Neuronal stem cell (in vitro differentiated cells): Measurements from ENCODE around the gene ARL5C.

Source experiments
- DNase-seq: peaks from one replicate; pipeline ENCODE4 v3.0.0-alpha.2; 2013; ENCODE audit warnings: low spot score
- H2AFZ ChIP-seq: one replicate; pipeline ENCODE4 v1.6.1; 2013; ENCODE audit warnings: mild to moderate bottlenecking, low read length, inconsistent platforms
- H2AK5ac ChIP-seq: 2 replicates; pipeline ENCODE4 v1.6.1; 2013; ENCODE audit warnings: low read depth, mild to moderate bottlenecking, inconsistent platforms, low read length, moderate library complexity, mixed read lengths
- H2BK120ac ChIP-seq: 2 replicates; pipeline ENCODE4 v1.6.1; 2013; ENCODE audit warnings: low read depth, mild to moderate bottlenecking, inconsistent platforms, low read length, moderate library complexity, mixed read lengths
- H2BK12ac ChIP-seq: one replicate; pipeline ENCODE4 v1.6.1; 2013; ENCODE audit warnings: low read length, inconsistent platforms
- H2BK15ac ChIP-seq: 2 replicates; pipeline ENCODE4 v1.6.1; 2013; ENCODE audit warnings: mild to moderate bottlenecking, low read length, inconsistent platforms, mixed read lengths
- H2BK5ac ChIP-seq: one replicate; pipeline ENCODE4 v1.6.1; 2013; ENCODE audit warnings: inconsistent platforms, mild to moderate bottlenecking, low read length, moderate library complexity
- H3K14ac ChIP-seq: one replicate; pipeline ENCODE4 v1.6.1; 2013; ENCODE audit warnings: low read length, inconsistent platforms
- H3K18ac ChIP-seq: 2 replicates; pipeline ENCODE4 v1.6.1; 2013; ENCODE audit warnings: low read length, inconsistent platforms
- H3K23ac ChIP-seq: 2 replicates; pipeline ENCODE4 v1.6.1; 2013; ENCODE audit warnings: low read depth, mild to moderate bottlenecking, mixed read lengths, low read length, inconsistent platforms; ENCODE audit not compliant: poor library complexity
- H3K27ac ChIP-seq: replicated peaks from 3 replicates; pipeline ENCODE4 v1.5.1; 2013; ENCODE audit warnings: low read length, inconsistent platforms
- H3K27me3 ChIP-seq, 3 experiments: 2 replicates each; pipeline ENCODE4 v1.6.1; 2013; ENCODE audit warnings: low read length in 3 of 3, mild to moderate bottlenecking in 2 of 3, inconsistent platforms in 1 of 3, low read depth in 1 of 3, mixed read lengths in 1 of 3, moderate library complexity in 1 of 3; ENCODE audit not compliant: control insufficient read depth in 3 of 3, insufficient read depth in 3 of 3
- H3K36me3 ChIP-seq, 2 donors: replicated peaks in 1 of 2; 2 replicates each; pipeline ENCODE4 v1.6.1; 2013; ENCODE audit warnings: low read length in 2 of 2; ENCODE audit not compliant: control insufficient read depth in 2 of 2, insufficient read depth in 2 of 2
- H3K4ac ChIP-seq: 2 replicates; pipeline ENCODE4 v1.6.1; 2013; ENCODE audit warnings: inconsistent platforms, mild to moderate bottlenecking, low read length, moderate library complexity
- H3K4me1 ChIP-seq, 2 donors: 1 replicate in 1 of 2; 2 replicates in 1 of 2; pipeline ENCODE4 v1.6.1; 2013; ENCODE audit warnings: low read length in 2 of 2, low read depth in 1 of 2; ENCODE audit not compliant: control insufficient read depth in 2 of 2, insufficient read depth in 1 of 2
- H3K4me2 ChIP-seq: one replicate; pipeline ENCODE4 v1.6.1; 2013; ENCODE audit warnings: mild to moderate bottlenecking, low read length, inconsistent platforms; ENCODE audit not compliant: insufficient read depth, poor library complexity, severe bottlenecking
- H3K4me3 ChIP-seq, 2 donors: 2 replicates each; pipeline ENCODE4 v1.5.1; 2013; ENCODE audit warnings: low read length in 2 of 2, mild to moderate bottlenecking in 2 of 2, inconsistent platforms in 1 of 2, moderate library complexity in 1 of 2
- H3K79me1 ChIP-seq: one replicate; pipeline ENCODE4 v1.6.1; 2013; ENCODE audit warnings: low read depth, mild to moderate bottlenecking, inconsistent platforms, low read length, moderate library complexity
- H3K9ac ChIP-seq: one replicate; pipeline ENCODE4 v1.6.1; 2013; ENCODE audit warnings: mild to moderate bottlenecking, low read depth, low read length, inconsistent platforms; ENCODE audit not compliant: poor library complexity
- H3K9me3 ChIP-seq, 2 donors: replicated peaks in 1 of 2; 2 replicates each; pipeline versions ENCODE3 to v1.6.1; 2013; ENCODE audit warnings: low read length in 2 of 2, mild to moderate bottlenecking in 2 of 2, inconsistent platforms in 1 of 2, low read depth in 1 of 2, mixed read lengths in 1 of 2, moderate library complexity in 1 of 2; ENCODE audit not compliant: control insufficient read depth in 2 of 2, insufficient read depth in 1 of 2
- H4K8ac ChIP-seq: one replicate; pipeline ENCODE4 v1.6.1; 2013; ENCODE audit warnings: low read depth, mild to moderate bottlenecking, inconsistent platforms, low read length, moderate library complexity
- H4K91ac ChIP-seq: one replicate; pipeline ENCODE4 v1.6.1; 2013; ENCODE audit warnings: low read length, low read depth, mild to moderate bottlenecking, inconsistent platforms; ENCODE audit not compliant: poor library complexity
- WGBS, 2 donors: extraction: QIAGEN DNeasy Blood & Tissue Kit; methylation state at CpG; one replicate each; pipeline ENCODE4 v1.1.7; 2013; ENCODE audit warnings: missing lambda C conversion rate in 2 of 2, mixed read lengths in 1 of 2; ENCODE audit not compliant: insufficient read length in 2 of 2, insufficient replicate concordance in 1 of 2; ENCODE audit errors: extremely low coverage in 2 of 2; 5-methylcytosine and 5-hydroxymethylcytosine counted together

ARL5C gene

GRCh38 chr17:39187152-39187830 is 21.3 kb upstream of the ARL5C start:
- no peak for DNase-seq
- H3K4me1 ChIP-seq = no peaks in the 10 kb centered on the region
- H3K36me3 ChIP-seq = peaks cover 50 to 74% of the 10 kb centered on the region in 2 donors
- no peak overlapping the region for H2AK5ac ChIP-seq
- no peak overlapping the region for H3K4me3 ChIP-seq
- H2BK15ac ChIP-seq = no peak overlapping the region
- H3K27me3 ChIP-seq = no peaks in the 10 kb centered on the region
- H2BK120ac ChIP-seq = no peak overlapping the region
- no peak overlapping the region for H3K27ac ChIP-seq
- no peak overlapping the region for H3K4ac ChIP-seq
- WGBS, 2 donors = no CpG with 5 or more reads among the region's 9 CpGs
- H2BK12ac ChIP-seq = no peak overlapping the region
- no peak overlapping the region for H2BK5ac ChIP-seq
- no peak overlapping the region for H3K14ac ChIP-seq
- H3K23ac ChIP-seq = no peak overlapping the region
- H2AFZ ChIP-seq = no peak overlapping the region
- H3K4me2 ChIP-seq = no peak overlapping the region
- H3K18ac ChIP-seq = no peak overlapping the region
- H4K8ac ChIP-seq = peak overlapping the region; percentile 29
- no peak overlapping the region for H3K9ac ChIP-seq
- H4K91ac ChIP-seq = no peak overlapping the region
- H3K79me1 ChIP-seq = peaks cover 2% of the 10 kb centered on the region
- peaks cover 0 to 2% of the 10 kb centered on the region in 2 donors for H3K9me3 ChIP-seq

GRCh38 chr17:39186481-39187002 is 20.6 kb upstream of the ARL5C start:
- H3K4me1 ChIP-seq = no peaks in the 10 kb centered on the region
- H3K9me3 ChIP-seq = no peaks in the 10 kb centered on the region
- no peak overlapping the region for H2AFZ ChIP-seq
- H2BK12ac ChIP-seq = no peak overlapping the region
- H2AK5ac ChIP-seq = no peak overlapping the region
- H3K23ac ChIP-seq = no peak overlapping the region
- no peak for DNase-seq
- H3K9ac ChIP-seq = no peak overlapping the region
- H4K8ac ChIP-seq = peak overlapping the region; percentile 6
- no peak overlapping the region for H3K4ac ChIP-seq
- no peak overlapping the region for H2BK120ac ChIP-seq
- no peak overlapping the region for H3K4me2 ChIP-seq
- H4K91ac ChIP-seq = no peak overlapping the region
- H3K27me3 ChIP-seq = no peaks in the 10 kb centered on the region
- H3K4me3 ChIP-seq = no peak overlapping the region
- H2BK5ac ChIP-seq = no peak overlapping the region
- no peak overlapping the region for H3K27ac ChIP-seq
- no peak overlapping the region for H3K14ac ChIP-seq
- no CpG with 5 or more reads among the region's 15 CpGs for WGBS, 2 donors
- H2BK15ac ChIP-seq = no peak overlapping the region
- H3K79me1 ChIP-seq = peaks cover 1% of the 10 kb centered on the region
- H3K18ac ChIP-seq = no peak overlapping the region
- H3K36me3 ChIP-seq = peaks cover 43 to 73% of the 10 kb centered on the region in 2 donors

- no peaks in the 10 kb centered on the region for H3K79me1 ChIP-seq
- H3K27me3 ChIP-seq = no peaks in the 10 kb centered on the region
- H2BK12ac ChIP-seq = no peak overlapping the region
- H3K36me3 ChIP-seq = peaks cover 40 to 80% of the 10 kb centered on the region in 2 donors
- peak overlapping the region; percentile 25 for H3K9ac ChIP-seq
- no peak overlapping the region for H2AK5ac ChIP-seq
- no peaks in the 10 kb centered on the region for H3K4me1 ChIP-seq
- no peak overlapping the region for H2BK120ac ChIP-seq
- H3K4me3 ChIP-seq = no peak overlapping the region
- H3K4me2 ChIP-seq = no peak overlapping the region
- no peak overlapping the region for H3K18ac ChIP-seq
- H3K23ac ChIP-seq = no peak overlapping the region
- H3K9me3 ChIP-seq = no peaks in the 10 kb centered on the region
- no CpG with 5 or more reads among the region's 10 CpGs for WGBS, 2 donors
- no peak overlapping the region for H4K8ac ChIP-seq
- H2AFZ ChIP-seq = no peak overlapping the region
- H3K4ac ChIP-seq = no peak overlapping the region
- H2BK5ac ChIP-seq = no peak overlapping the region
- DNase-seq = no peak
- no peak overlapping the region for H2BK15ac ChIP-seq
- no peak overlapping the region for H3K27ac ChIP-seq
- H3K14ac ChIP-seq = no peak overlapping the region
- H4K91ac ChIP-seq = no peak overlapping the region
These were observed 17.8 kb upstream of the ARL5C start for GRCh38 chr17:39183720-39184119.

- H4K8ac ChIP-seq = no peak overlapping the region
- no peaks in the 10 kb centered on the region for H3K9me3 ChIP-seq
- H2AFZ ChIP-seq = no peak overlapping the region
- no peak overlapping the region for H2BK15ac ChIP-seq
- H2BK5ac ChIP-seq = no peak overlapping the region
- no peak overlapping the region for H2BK12ac ChIP-seq
- no peak overlapping the region for H3K9ac ChIP-seq
- no peak overlapping the region for H3K18ac ChIP-seq
- H3K4me2 ChIP-seq = no peak overlapping the region
- H3K4me1 ChIP-seq = no peaks in the 10 kb centered on the region
- no peak overlapping the region for H3K14ac ChIP-seq
- peaks cover 41 to 83% of the 10 kb centered on the region in 2 donors for H3K36me3 ChIP-seq
- no peaks in the 10 kb centered on the region for H3K27me3 ChIP-seq
- H3K79me1 ChIP-seq = no peaks in the 10 kb centered on the region
- no peak overlapping the region for H3K4me3 ChIP-seq
- no peak overlapping the region for H4K91ac ChIP-seq
- DNase-seq = no peak
- no peak overlapping the region for H2AK5ac ChIP-seq
- no peak overlapping the region for H3K4ac ChIP-seq
- no peak overlapping the region for H3K23ac ChIP-seq
- no CpG with 5 or more reads among the region's 5 CpGs for WGBS, 2 donors
- H2BK120ac ChIP-seq = no peak overlapping the region
- H3K27ac ChIP-seq = no peak overlapping the region
These were observed 17.1 kb upstream of the ARL5C start for GRCh38 chr17:39183045-39183444.
